Duodenal mucosa (tissue), 2 donors: ENCODE data around the gene MRPL53.

ENCODE experiments used
- H3K27ac ChIP-seq: one replicate; pipeline ENCODE4 v1.7.0; 2013; ENCODE audit warnings: low read depth, low read length
- H3K27me3 ChIP-seq, 2 donors: one replicate each; pipeline ENCODE4 v1.7.0; 2013; ENCODE audit warnings: low read length in 2 of 2, control low read depth in 1 of 2; ENCODE audit not compliant: insufficient read depth in 2 of 2, control insufficient read depth in 1 of 2
- H3K36me3 ChIP-seq, 2 donors: one replicate each; pipeline ENCODE4 v1.7.0; 2013; ENCODE audit warnings: low read length in 2 of 2, control low read depth in 1 of 2; ENCODE audit not compliant: insufficient read depth in 2 of 2, control insufficient read depth in 1 of 2
- H3K4me1 ChIP-seq, 2 donors: one replicate each; pipeline ENCODE4 v1.7.0; 2013; ENCODE audit warnings: low read length in 2 of 2, control low read depth in 1 of 2; ENCODE audit not compliant: insufficient read depth in 2 of 2, control insufficient read depth in 1 of 2
- H3K4me3 ChIP-seq, 2 donors: one replicate each; pipeline ENCODE4 v1.7.0; 2013; ENCODE audit warnings: low read length in 2 of 2, low read depth in 1 of 2
- H3K9ac ChIP-seq, 2 donors: one replicate each; pipeline ENCODE4 v1.7.0; 2013; ENCODE audit warnings: low read length in 2 of 2, low read depth in 1 of 2
- H3K9me3 ChIP-seq, 2 donors: one replicate each; pipeline ENCODE4 v1.7.0; 2013; ENCODE audit warnings: low read length in 2 of 2, control low read depth in 1 of 2; ENCODE audit not compliant: control insufficient read depth in 1 of 2

Gene MRPL53

DNA sequence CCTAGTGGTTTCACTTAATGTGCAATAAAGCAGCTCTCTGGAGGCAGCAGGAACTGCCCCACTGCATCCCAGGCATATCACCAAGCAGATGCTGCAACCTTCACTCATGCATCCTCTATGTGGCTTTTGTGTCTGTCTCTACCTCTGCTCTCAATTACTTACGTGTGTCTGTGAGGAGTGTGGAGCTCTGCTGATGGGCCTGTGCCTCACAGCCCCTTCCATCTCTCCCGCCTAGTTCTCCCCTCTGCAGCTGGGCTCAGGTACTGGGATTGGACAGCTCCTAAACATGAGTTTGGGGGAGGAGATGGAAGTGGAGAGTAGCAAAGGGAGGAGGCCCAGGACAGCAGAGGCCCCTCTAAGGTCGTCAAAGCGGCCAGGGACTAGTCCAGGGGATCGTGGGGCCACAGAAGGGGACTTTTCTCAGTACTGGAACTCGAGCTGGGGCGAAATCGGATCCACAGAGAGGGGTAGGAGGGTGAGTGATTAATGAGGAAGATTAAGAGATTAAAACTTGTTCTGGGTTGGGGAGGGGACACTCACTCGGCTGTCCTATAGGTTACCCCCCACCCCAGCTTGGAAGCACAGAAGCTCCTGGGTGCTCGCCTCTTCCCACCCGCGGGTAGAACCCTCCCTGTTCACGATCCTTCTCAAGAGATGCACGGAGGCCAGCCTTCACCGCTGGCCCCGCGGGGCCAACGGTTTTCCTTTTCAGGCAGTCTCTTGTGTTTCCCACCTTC is 29.0 kb upstream of the MRPL53 start:
- Histone ChIP-seq H3K27ac (no peak overlapping the region), H3K9me3 (no peaks in the 10 kb centered on the region), H3K4me3 (peak overlapping the region; percentile 88 to 94), H3K9ac (peak overlapping the region in 1 of 2 donors; percentile 15), H3K4me1 (peaks cover 58 to 71% of the 10 kb centered on the region in 2 donors), H3K27me3 (peaks cover 0 to 12% of the 10 kb centered on the region in 2 donors), H3K36me3 (peaks cover 0 to 11% of the 10 kb centered on the region in 2 donors)

DNA sequence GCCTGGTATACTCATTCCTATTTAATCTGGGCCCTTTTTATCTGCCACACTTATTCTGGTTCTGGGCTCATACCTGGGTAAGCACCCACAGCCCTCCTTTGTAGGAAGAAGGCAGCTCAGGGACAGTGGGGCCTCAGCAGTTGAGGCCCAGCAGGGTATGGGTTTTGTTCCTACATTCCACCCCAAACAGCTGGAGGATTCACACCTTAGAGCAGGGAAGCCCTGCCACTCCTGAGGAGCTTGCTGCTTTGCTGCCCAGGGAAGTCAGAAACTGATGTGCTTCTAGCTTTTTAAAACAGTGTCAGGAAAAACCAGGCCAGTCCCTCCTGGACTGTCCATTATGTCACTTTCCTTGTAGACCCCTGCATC is 28.1 kb upstream of the MRPL53 start:
- no peak overlapping the region for H3K9ac ChIP-seq
- H3K27me3 ChIP-seq: peaks cover 0 to 12% of the 10 kb centered on the region in 2 donors
- H3K36me3 ChIP-seq: peaks cover 0 to 7% of the 10 kb centered on the region in 2 donors
- H3K4me3 ChIP-seq: no peak overlapping the region
- no peaks in the 10 kb centered on the region for H3K9me3 ChIP-seq
- peaks cover 51 to 62% of the 10 kb centered on the region in 2 donors for H3K4me1 ChIP-seq
- no peak overlapping the region for H3K27ac ChIP-seq

DNA sequence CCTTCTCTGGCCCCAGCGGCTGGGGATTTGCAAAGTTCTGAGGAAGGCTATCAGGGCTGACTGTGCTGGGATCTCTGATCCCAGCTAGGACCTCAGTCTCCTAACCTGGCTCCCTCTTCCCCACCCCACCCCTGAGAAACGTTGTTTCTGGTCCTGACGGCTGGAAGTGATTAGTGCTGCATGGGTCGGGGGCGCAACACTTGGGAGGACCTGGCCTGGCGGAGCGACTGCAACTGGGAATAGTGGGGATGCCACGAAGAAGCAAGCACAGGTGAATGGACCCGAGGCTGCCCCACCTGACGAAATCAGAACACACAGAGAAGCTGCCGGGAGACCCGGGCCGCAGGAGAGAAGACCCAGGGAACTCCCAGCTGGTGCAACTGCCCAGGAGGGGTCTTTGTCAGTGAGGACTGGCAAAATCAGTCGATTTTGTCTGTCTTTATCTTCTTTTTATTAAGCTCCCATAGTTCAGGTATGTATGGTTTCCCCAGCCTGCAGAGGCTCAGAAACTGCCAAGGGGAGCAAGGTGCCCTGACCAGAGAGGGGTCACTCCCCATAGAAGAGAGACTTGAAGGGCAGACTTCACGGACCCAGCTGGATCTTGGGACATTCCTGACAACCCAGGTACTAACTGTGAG is 27.6 kb upstream of the MRPL53 start:
- Histone ChIP-seq H3K36me3 (peaks cover 0 to 2% of the 10 kb centered on the region in 2 donors), H3K9ac (peak overlapping the region; percentile 64 to 68), H3K27ac (no peak overlapping the region), H3K4me1 (peaks cover 46 to 57% of the 10 kb centered on the region in 2 donors), H3K27me3 (peaks cover 0 to 12% of the 10 kb centered on the region in 2 donors), H3K4me3 (peak overlapping the region; percentile 74 to 82), H3K9me3 (no peaks in the 10 kb centered on the region)

DNA sequence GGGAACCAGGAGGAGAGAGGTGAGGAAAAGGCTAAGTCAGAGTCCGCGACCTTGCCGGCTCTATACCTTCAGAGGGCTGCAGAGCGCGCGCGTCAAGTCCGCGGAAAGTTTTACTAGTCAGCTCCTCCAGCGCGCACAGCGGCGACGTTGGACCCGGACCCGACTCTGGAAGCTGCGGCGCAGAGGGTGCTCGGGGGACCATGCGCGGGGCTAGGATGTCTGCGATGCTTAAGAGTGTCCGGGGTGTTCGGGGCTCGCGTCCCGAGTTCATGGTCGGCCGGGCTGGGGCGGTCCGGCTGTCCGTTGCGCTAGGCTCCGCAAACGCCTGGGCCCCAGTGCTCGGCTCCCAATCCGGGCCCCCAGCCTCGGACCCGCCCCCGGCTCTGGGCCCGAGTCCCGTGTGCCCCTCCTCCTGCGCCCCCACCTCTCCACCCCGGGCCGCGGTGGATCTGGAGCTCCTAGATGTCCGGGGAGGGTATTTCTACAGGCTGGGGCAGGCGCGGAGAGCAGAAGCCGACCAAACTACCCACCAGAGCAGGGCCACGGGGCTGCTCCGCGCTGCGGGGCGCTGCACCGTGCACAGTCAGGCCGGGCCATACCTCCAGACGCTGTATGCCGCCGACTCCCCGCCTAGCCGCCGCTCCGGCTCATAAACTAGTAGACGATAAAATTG is 26.9 kb upstream of the MRPL53 start, which contains the start of gene LBX2:
TSS of gene LBX2 (minus strand) at position 337 of the 673 bp plus-strand sequence. CDS start at position 271, 66 bp downstream.
- peaks cover 41 to 54% of the 10 kb centered on the region in 2 donors for H3K4me1 ChIP-seq
- H3K9me3 ChIP-seq: no peaks in the 10 kb centered on the region
- no peaks in the 10 kb centered on the region for H3K36me3 ChIP-seq
- H3K27me3 ChIP-seq: peaks cover 0 to 12% of the 10 kb centered on the region in 2 donors
- peak within 1 kb of the TSS; percentile 74 to 82 for H3K4me3 ChIP-seq
- H3K27ac ChIP-seq: no peak within 1 kb of the TSS
- H3K9ac ChIP-seq: peak within 1 kb of the TSS; percentile 64 to 68

DNA sequence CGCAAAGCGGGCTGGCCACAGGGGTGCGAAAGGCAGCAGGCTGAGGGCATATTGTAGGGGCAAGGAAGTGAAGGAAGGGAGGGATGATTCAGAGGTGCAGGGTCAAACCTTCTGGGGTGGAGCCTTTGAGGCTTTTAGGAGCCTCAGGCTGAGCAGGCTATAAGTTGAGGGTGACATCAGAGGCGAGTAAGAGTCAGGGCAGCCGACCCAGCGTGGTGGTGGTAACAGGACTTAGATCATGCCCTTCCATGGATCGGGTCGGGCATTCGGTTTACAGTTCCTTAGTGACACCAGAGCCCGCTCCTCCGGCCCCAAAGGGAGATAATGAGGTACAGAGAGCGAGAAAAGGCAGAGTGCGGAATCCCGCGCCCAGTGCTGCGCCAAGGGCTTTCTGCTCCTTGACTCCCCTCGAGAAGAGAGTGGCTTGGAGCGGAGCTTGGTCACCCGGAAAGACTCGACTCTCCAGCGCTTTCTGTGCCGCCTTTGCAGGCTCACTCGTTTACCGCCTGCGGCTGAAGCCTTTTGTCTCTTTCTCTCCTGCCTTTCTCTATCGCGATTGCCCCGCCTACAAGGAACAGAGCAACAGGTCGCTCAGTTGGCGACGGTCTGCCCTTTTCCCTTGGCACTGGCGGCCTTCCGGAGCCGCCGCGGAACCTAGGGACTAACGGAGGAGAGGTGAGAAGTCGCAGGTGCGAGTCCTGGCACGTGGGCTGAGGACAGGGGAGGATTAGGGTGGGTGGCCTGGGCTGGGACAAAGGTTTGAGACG is 26.2 kb upstream of the MRPL53 start:
- Histone ChIP-seq H3K27me3 (peaks cover 0 to 12% of the 10 kb centered on the region in 2 donors), H3K4me1 (peaks cover 34 to 47% of the 10 kb centered on the region in 2 donors), H3K36me3 (peaks cover 2 to 6% of the 10 kb centered on the region in 2 donors), H3K27ac (no peak overlapping the region), H3K4me3 (peak overlapping the region; percentile 74 to 82), H3K9ac (peak overlapping the region; percentile 64 to 68), H3K9me3 (no peaks in the 10 kb centered on the region)

DNA sequence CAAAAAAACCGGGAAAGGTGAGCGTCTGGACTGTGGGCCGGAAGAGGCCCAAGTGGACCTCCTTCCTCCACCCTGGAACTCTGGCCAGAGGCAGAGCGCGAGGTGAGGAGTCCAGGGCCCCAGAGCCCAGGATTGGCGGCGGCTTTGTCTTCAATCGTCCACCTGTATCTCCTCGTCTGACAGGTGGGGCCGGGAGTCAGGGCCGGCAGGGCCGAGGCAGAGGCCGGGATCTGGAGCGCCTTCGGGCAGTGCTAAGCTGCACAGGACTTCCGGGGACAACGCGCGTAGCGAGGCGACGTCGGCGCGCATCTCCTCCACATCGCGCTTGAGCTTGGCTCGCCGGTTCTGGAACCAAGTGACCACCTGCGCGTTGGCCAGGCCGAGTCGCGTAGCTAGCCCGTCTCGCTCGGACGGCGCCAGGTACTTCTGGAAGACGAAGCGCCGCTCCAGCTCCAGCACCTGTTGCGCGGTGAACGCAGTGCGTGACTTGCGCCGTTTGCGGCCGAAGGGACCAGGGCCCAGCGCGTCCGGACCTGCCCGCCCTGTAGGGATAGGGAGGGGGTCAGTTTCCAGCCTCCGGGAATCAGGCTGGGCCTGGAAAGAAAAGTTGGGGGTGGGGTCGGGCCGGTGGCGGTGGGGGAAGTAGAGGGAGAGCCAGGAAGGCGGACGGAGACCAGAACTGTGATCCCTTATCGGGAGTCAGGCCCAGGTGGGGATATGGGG is 25.5 kb upstream of the MRPL53 start:
- no peak overlapping the region for H3K27ac ChIP-seq
- H3K4me1 ChIP-seq: peaks cover 32 to 45% of the 10 kb centered on the region in 2 donors
- peaks cover 0 to 12% of the 10 kb centered on the region in 2 donors for H3K27me3 ChIP-seq
- H3K9me3 ChIP-seq: no peaks in the 10 kb centered on the region
- peak overlapping the region; percentile 74 to 82 for H3K4me3 ChIP-seq
- H3K36me3 ChIP-seq: peaks cover 8 to 13% of the 10 kb centered on the region in 2 donors
- H3K9ac ChIP-seq: peak overlapping the region; percentile 64 to 68

DNA sequence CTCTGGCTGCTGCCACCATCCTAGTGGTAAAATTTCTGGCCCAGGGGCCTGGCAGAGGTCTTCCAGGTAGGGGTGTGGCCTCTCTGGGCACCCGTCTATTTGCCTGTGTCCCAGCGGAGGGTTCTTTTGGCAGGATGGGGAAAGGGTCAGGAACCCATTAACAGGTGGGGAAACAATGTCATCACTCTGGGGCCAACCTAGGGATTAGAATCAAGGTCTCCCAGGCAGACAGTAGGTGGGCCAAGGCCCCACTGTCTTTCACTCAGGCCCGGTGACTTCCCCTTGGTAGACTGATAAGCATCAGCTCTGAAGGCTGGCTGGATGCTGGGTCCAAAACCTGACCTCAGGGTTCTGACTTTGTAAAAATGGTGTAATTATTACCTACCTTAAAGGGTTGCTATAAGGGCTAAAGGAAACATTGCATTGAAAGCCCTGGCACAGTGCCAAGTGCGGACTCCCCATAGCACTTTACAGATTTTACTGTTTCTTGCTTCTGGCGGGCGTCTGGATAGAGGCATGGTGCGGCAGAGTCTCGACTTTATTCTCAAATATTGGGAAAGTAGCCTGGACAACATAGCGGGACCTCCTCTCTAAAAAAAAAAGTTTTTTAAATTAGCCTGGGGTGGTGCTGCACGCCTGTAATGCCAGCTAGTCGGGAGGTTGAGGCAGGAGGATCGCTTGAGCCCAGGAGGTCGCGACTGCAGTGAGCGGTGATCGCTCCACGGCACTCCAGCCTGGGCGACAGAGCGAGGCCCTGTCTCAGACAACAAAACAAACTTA is 24.7 kb upstream of the MRPL53 start:
- Histone ChIP-seq H3K36me3 (peaks cover 16 to 21% of the 10 kb centered on the region in 2 donors), H3K27me3 (peaks cover 0 to 12% of the 10 kb centered on the region in 2 donors), H3K27ac (no peak overlapping the region), H3K9ac (peak overlapping the region; percentile 38 to 64), H3K4me3 (peak overlapping the region; percentile 74 to 82), H3K9me3 (no peaks in the 10 kb centered on the region), H3K4me1 (peaks cover 32 to 43% of the 10 kb centered on the region in 2 donors)

DNA sequence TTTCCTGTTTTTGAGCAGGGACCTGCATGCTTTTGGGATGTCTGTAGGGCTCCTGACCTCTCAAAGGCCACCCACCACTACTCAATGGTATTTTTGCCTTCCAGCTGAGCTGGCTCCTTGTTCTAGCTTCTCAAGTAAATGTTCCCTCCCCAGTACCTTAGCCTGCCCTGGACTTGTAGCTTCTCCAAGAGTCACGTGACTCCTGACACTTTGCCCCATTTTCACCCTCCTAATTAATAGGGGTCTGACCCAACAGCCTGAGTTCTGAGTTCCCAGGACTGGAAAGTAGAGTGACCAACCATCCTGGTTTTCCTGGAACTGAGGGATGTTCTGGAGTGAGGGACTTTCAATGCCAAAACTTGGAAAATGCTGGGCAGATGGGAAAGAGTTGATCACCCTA is 23.0 kb upstream of the MRPL53 start:
- peaks cover 0 to 12% of the 10 kb centered on the region in 2 donors for H3K27me3 ChIP-seq
- H3K9me3 ChIP-seq: no peaks in the 10 kb centered on the region
- H3K36me3 ChIP-seq: peaks cover 31 to 38% of the 10 kb centered on the region in 2 donors
- H3K27ac ChIP-seq: no peak overlapping the region
- H3K9ac ChIP-seq: no peak overlapping the region
- H3K4me3 ChIP-seq: no peak overlapping the region
- H3K4me1 ChIP-seq: peaks cover 21 to 34% of the 10 kb centered on the region in 2 donors
